ENCODE measurements around the gene PCBP3. TPM values are rescaled to one million over a fixed set of nuclear protein-coding genes. Genes with fewer than 3 reads are reported as not detected.
"Not testable (repeated sequence)": the region's sequence is repeated elsewhere in the genome, so short reads cannot be mapped to it uniquely, and the experiment has no call there.

The PCBP3 gene
- total RNA-seq, 2 experiments from 2014 or later = 4.8 to 5.8 TPM

DNA sequence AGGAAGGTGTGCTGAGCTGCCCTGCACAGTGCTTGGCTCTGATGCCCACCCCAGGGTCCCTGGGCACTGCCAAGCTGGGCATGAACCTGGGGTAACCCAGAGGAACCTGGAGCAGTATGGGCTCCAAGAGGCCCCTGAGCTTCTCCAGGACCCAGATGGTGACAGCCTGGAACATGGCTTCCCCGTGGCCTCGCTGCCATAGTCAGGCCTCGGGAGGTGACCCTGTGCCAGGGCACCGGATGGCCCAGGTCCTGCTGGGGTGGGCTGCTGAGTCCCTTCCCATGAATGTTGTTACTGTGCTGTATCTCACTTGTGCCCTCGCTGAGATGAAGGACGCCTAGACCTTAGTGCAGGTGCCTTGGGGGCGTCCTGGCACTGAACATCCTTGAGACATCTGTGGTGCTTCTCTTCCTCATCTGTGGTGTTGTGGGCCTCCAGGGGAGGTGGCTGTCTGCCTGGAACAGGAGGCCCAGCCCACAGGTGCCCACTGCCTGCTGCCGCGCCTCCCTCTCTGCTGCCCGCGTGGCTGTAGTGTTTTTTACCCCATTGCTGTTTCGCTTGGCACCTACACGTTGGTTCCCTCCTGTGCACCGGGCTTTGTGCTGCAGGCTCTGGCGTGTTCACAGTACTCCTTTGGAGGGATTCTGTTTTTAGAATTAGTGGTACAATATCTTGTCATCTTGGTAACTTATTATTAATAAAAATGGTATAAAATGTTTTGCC lies 160.3 kb downstream of the PCBP3 start:
- peaks cover 5% of the 10 kb centered on the region for H3K36me3 Mint-ChIP-seq (ENCODE audit: low read depth)
- H3K9me3 Mint-ChIP-seq = peaks cover 3% of the 10 kb centered on the region
- POLR2A ChIA-PET = no interaction called here
- no peak for DNase-seq
- CTCF ChIA-PET = no interaction called here
- no peak overlapping the region for H3K4me3 Mint-ChIP-seq
- no peak overlapping the region for H3K27ac Mint-ChIP-seq
- H3K4me1 Mint-ChIP-seq = no peaks in the 10 kb centered on the region
- no peaks in the 10 kb centered on the region for H3K27me3 Mint-ChIP-seq

DNA sequence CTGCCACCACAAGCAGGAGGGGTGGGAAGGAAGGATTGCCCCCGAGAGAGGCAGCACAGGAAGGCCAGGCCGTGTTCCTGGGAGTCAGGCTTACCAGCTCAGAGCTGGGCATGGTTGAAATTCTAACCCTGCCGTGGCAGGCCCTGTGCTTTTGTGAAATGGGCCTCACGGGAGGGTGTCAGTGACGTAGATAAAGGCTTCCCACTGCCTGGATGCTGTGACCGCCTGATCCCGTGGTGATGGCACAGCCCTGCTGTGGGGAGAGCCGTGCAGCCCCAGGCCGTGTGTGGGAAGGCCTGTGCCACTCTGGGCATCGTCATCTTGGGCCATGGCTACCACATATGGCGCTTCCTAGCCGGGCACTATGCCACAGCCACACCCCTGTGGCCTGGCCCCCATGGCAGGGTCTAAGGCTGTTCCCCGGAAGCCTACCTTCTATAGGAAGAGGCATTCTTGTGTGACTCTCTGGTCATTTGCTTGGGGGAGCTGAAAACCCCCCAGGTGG lies 161.3 kb downstream of the PCBP3 start:
- Mint-ChIP-seq H3K4me3 (no peak overlapping the region), H3K36me3 (ENCODE audit: low read depth) (peaks cover 5% of the 10 kb centered on the region), H3K27ac (no peak overlapping the region), H3K4me1 (no peaks in the 10 kb centered on the region), H3K27me3 (no peaks in the 10 kb centered on the region), H3K9me3 (peaks cover 3% of the 10 kb centered on the region)
- CTCF ChIA-PET = no interaction called here
- DNase-seq = no peak
- POLR2A ChIA-PET = no interaction called here

- Mint-ChIP-seq H3K4me3 (no peak overlapping the region), H3K27me3 (no peaks in the 10 kb centered on the region), H3K4me1 (no peaks in the 10 kb centered on the region), H3K27ac (no peak overlapping the region), H3K36me3 (ENCODE audit: low read depth) (peaks cover 5% of the 10 kb centered on the region), H3K9me3 (peaks cover 3% of the 10 kb centered on the region)
- ChIA-PET POLR2A (no interaction called here), CTCF (no interaction called here)
- no peak for DNase-seq
Observed at GRCh38 chr21:45805321-45805720, 161.8 kb downstream of the PCBP3 start.

DNA sequence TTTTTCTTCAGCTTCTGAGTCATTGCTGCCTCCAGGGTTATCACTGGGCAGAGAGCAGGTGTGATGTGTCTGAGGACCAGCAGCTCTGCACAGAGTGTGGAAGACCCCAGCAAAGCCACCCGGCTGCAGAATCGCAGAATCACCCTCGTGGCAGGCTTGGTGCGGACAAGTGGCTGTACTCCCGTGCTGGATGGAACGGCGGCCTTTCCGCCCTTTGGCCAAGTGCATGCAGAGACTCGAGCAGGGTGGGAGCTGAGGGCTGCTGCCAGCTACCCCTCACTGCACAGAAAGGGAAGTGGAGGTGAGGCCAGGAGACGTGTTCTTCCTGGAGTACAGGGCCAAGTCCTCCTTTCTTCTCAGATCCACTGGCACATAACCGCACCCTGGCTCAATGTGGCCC lies 162.5 kb downstream of the PCBP3 start:
- no peaks in the 10 kb centered on the region for H3K27me3 Mint-ChIP-seq
- ChIA-PET CTCF (interaction anchor here (1.0 kb wide), 1 partner anchor 250 kb away, joined by 3 read pairs; no protein-coding TSS in a partner anchor), POLR2A (no interaction called here)
- DNase-seq = no peak
- no peak overlapping the region for H3K27ac Mint-ChIP-seq
- H3K4me3 Mint-ChIP-seq = no peak overlapping the region
- peaks cover 3% of the 10 kb centered on the region for H3K9me3 Mint-ChIP-seq
- H3K36me3 Mint-ChIP-seq (ENCODE audit: low read depth) = peaks cover 5% of the 10 kb centered on the region
- no peaks in the 10 kb centered on the region for H3K4me1 Mint-ChIP-seq

GRCh38 chr21:45808663-45809062 lies 165.1 kb downstream of the PCBP3 start:
- H3K27me3 Mint-ChIP-seq; H3K9me3 Mint-ChIP-seq; DNase-seq; H3K4me1 Mint-ChIP-seq; H3K27ac Mint-ChIP-seq; H3K36me3 Mint-ChIP-seq (ENCODE audit: low read depth); POLR2A ChIA-PET; H3K4me3 Mint-ChIP-seq; CTCF ChIA-PET: not testable (repeated sequence)

DNA sequence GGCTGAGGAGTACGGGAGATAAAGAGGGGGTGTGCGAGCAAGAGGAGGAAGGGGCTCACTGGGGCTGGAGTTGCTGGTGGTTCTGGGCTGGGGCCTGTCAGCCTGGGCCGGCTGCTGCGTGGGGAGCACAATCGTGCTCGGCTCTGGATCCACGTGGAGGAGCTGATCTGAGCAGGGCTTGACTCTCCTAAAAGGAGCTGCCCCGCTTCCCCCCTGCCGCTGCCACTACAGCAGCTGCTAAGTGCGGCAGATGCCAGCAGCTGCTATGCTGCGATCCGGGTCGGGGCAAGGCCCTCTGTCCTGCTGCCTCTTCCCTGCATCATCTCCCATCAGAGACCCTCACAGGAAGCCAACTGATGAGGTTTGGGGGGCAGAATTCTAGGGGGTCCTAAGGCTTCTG lies 165.9 kb downstream of the PCBP3 start:
- ChIA-PET CTCF (no interaction called here), POLR2A (no interaction called here)
- Mint-ChIP-seq H3K27ac (no peak overlapping the region), H3K4me1 (no peaks in the 10 kb centered on the region), H3K4me3 (no peak overlapping the region), H3K36me3 (ENCODE audit: low read depth) (peaks cover 5% of the 10 kb centered on the region), H3K27me3 (no peaks in the 10 kb centered on the region), H3K9me3 (peaks cover 7% of the 10 kb centered on the region)
- no peak for DNase-seq

DNA sequence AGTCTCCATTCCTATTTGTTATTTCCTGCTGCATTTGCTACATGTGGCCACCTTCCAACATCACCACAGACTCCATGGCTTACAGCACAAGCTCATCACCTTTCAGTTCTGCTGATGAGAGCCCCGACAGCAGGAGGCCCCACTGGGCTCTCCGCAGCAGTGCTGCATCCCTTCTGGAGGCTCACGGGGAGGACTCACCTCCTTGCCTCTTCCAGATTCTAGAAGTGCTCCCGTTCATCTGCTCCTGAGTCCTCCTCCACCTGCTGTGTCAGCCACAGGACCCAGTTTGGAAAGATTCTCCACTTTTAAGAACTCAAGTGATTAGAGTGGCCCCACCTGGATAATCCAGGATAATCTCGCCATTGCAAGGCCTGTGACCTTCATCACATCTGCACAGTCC lies 167.6 kb downstream of the PCBP3 start:
- Mint-ChIP-seq H3K27ac (no peak overlapping the region), H3K4me1 (no peaks in the 10 kb centered on the region), H3K4me3 (no peak overlapping the region), H3K27me3 (no peaks in the 10 kb centered on the region), H3K36me3 (ENCODE audit: low read depth) (peaks cover 5% of the 10 kb centered on the region), H3K9me3 (peaks cover 7% of the 10 kb centered on the region)
- ChIA-PET POLR2A (no interaction called here), CTCF (no interaction called here)
- DNase-seq = no peak

DNA sequence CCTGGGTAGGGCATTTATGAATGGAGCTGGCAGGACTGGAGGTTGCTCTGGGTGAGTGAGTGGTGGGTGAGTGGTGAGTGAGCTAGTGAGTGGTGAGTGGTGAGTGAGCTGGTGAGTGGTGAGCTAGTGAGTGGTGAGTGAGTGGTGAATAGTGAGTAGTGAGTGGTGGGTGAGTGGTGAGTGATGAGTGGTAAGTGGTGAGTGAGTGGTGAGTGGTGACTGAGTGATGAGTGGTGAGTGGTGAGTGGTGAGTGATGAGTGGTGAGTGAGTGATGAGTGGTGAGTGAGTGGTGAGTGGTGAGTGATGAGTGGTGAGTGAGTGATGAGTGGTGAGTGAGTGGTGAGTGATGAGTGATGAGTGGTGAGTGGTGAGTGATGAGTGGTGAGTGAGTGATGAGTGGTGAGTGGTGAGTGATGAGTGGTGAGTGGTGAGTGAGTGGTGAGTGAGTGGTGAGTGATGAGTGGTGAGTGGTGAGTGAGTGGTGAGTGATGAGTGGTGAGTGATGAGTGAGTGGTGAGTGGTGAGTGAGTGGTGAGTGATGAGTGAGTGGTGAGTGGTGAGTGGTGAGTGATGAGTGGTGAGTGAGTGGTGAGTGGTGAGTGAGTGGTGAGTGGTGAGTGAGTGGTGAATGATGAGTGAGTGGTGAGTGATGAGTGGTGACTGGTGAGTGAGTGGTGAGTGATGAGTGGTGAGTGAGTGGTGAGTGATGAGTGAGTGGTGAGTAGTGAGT lies 170.8 kb downstream of the PCBP3 start:
- DNase-seq; CTCF ChIA-PET; H3K27ac Mint-ChIP-seq; H3K27me3 Mint-ChIP-seq; H3K36me3 Mint-ChIP-seq (ENCODE audit: low read depth); H3K4me3 Mint-ChIP-seq; H3K9me3 Mint-ChIP-seq: not testable (repeated sequence)
- peaks cover 14% of the 10 kb centered on the region for H3K4me1 Mint-ChIP-seq
- POLR2A ChIA-PET = interaction anchor here (0.6 kb wide), 1 partner anchor 46 kb away, joined by 3 read pairs; no protein-coding TSS in a partner anchor

DNA sequence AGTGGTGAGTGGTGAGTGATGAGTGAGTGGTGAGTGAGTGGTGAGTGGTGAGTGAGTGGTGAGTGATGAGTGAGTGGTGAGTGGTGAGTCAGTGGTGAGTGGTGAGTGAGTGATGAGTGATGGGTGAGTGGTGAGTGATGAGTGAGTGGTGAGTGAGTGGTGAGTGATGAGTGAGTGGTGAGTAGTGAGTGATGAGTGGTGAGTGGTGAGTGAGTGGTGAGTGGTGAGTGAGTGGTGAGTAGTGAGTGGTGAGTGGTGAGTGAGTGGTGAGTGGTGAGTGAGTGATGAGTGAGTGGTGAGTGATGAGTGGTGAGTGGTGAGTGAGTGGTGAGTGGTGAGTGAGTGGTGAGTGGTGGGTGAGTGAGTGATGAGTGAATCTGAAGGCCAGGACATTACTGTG lies 172.3 kb downstream of the PCBP3 start:
- H3K27ac Mint-ChIP-seq; H3K36me3 Mint-ChIP-seq (ENCODE audit: low read depth); H3K27me3 Mint-ChIP-seq; H3K4me3 Mint-ChIP-seq; POLR2A ChIA-PET; DNase-seq; CTCF ChIA-PET; H3K9me3 Mint-ChIP-seq: not testable (repeated sequence)
- H3K4me1 Mint-ChIP-seq = peaks cover 27% of the 10 kb centered on the region

DNA sequence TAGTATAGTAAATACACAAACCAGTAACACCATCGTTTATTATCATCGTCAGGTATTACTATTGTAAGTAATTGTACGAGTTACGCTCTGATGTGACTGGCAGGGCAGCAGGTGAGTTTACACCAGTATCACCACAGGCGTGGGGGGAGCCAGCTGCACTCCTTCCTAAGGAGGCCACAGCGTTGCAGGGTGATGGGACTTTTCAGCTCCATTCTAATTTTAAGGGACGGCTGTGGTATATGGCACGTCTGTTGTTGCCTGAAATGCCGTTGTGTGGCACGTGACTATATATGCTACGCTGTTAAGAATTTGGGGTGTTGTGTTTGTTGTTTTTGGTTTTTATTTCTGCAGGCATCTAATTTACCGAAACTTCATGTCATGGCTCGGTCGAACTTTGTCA lies 173.3 kb downstream of the PCBP3 start:
- ChIA-PET POLR2A (no interaction called here), CTCF (no interaction called here)
- DNase-seq = no peak
- peaks cover 33% of the 10 kb centered on the region for H3K4me1 Mint-ChIP-seq
- H3K27me3 Mint-ChIP-seq = no peaks in the 10 kb centered on the region
- H3K4me3 Mint-ChIP-seq = no peak overlapping the region
- no peak overlapping the region for H3K27ac Mint-ChIP-seq
- H3K9me3 Mint-ChIP-seq = peaks cover 4% of the 10 kb centered on the region
- no peaks in the 10 kb centered on the region for H3K36me3 Mint-ChIP-seq (ENCODE audit: low read depth)

DNA sequence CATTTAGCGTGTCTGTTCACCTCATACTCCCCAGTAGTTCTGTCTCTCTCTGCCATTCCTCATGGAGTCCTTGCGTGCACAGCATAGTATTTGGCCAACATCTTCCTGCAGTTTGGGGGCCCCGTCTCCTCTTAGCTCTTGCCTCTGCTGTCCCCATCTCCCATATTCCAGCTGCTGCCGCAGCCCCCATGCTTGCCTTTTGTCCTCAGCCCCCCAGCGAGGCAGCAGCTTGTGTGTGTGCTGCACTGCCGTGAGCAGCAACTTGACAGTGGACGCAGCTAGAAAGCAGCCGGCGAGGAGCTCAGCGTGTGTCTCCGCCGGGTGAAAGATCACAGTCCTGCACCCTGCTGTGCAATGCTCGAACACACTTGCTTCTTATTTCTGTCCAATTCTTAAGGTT lies 173.8 kb downstream of the PCBP3 start:
- POLR2A ChIA-PET = no interaction called here
- H3K4me1 Mint-ChIP-seq = peaks cover 33% of the 10 kb centered on the region
- no peak for DNase-seq
- no peaks in the 10 kb centered on the region for H3K36me3 Mint-ChIP-seq (ENCODE audit: low read depth)
- CTCF ChIA-PET = interaction anchor here (1.0 kb wide), 1 partner anchor 10 kb away, joined by 3 read pairs; no protein-coding TSS in a partner anchor
- H3K27me3 Mint-ChIP-seq = no peaks in the 10 kb centered on the region
- H3K4me3 Mint-ChIP-seq = no peak overlapping the region
- H3K27ac Mint-ChIP-seq = no peak overlapping the region
- H3K9me3 Mint-ChIP-seq = peaks cover 4% of the 10 kb centered on the region

GRCh38 chr21:45818276-45818903 lies 174.9 kb downstream of the PCBP3 start:
- no peak for DNase-seq
- Mint-ChIP-seq H3K9me3 (no peaks in the 10 kb centered on the region), H3K27ac (peak overlapping the region; percentile 83), H3K4me3 (no peak overlapping the region), H3K36me3 (ENCODE audit: low read depth) (no peaks in the 10 kb centered on the region), H3K4me1 (peaks cover 33% of the 10 kb centered on the region), H3K27me3 (no peaks in the 10 kb centered on the region)
- CTCF ChIA-PET = interaction anchor here (1.0 kb wide), 1 partner anchor 9 kb away, joined by 3 read pairs; no protein-coding TSS in a partner anchor
- POLR2A ChIA-PET = no interaction called here

DNA sequence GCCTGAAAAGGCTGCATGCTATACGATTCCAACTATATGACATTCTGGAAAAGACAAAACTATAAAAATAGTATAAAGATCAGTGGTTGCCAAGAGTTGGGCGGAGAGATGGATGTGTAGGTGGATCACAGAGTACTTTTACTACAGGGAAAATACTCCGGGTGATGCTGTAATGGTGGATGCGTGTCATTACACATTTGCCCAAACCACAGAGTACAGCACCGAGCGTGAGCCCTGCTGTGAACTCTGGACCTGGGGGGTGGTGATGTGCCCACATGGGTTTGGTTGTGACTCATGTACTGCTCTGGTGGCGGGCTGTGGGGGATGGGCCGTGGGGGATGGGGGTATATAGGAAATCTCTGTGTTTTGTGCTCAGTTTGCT lies 175.4 kb downstream of the PCBP3 start:
- no peaks in the 10 kb centered on the region for H3K27me3 Mint-ChIP-seq
- no peak overlapping the region for H3K4me3 Mint-ChIP-seq
- H3K4me1 Mint-ChIP-seq = peaks cover 33% of the 10 kb centered on the region
- peak overlapping the region; percentile 83 for H3K27ac Mint-ChIP-seq
- peak; percentile 70 for DNase-seq
- no peaks in the 10 kb centered on the region for H3K9me3 Mint-ChIP-seq
- no peaks in the 10 kb centered on the region for H3K36me3 Mint-ChIP-seq (ENCODE audit: low read depth)
- ChIA-PET POLR2A (no interaction called here), CTCF (interaction anchor here (1.3 kb wide), 1 partner anchor 263 kb away, joined by 6 read pairs; no protein-coding TSS in a partner anchor)
